ENCODE data around the gene TIGD3.

DNA sequence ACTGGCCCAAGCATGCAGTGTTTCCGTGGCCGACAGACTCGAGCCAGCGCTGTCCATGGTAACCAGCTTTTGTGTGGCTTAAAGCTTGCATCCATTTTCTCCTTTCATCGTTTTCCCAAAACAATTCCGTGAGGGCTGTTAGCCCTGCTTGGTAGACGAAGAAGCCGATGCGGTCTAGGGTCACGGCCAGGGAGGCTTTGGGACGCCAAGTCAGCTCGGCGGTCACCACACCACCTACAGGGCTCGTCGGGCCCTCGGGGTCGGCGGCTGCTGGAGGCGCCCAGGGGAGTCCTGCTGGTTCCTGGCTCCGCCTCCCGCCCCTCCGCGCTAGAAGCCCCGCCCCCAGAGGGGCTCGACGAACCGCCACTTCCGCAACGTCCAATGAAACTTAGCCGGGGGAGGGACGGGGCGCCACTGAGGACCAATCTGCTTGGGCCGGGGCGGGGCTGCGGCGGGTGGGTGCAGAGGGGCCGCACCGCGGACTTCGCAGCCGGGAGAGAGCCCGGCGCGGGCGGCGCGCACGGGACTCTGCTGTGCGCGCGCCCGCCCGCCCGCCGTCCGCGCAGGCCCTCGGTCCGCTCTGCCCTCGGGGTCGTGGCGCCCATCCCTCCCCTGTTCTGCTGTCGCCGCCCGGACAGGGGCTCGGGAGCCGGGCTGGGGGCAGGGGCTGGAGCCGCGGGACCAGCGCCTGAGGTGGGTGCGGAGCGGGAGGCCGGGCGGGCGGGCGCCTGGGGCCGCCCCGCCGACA lies at the start of gene TIGD3:
- TF ChIP-seq, protein P1, sequence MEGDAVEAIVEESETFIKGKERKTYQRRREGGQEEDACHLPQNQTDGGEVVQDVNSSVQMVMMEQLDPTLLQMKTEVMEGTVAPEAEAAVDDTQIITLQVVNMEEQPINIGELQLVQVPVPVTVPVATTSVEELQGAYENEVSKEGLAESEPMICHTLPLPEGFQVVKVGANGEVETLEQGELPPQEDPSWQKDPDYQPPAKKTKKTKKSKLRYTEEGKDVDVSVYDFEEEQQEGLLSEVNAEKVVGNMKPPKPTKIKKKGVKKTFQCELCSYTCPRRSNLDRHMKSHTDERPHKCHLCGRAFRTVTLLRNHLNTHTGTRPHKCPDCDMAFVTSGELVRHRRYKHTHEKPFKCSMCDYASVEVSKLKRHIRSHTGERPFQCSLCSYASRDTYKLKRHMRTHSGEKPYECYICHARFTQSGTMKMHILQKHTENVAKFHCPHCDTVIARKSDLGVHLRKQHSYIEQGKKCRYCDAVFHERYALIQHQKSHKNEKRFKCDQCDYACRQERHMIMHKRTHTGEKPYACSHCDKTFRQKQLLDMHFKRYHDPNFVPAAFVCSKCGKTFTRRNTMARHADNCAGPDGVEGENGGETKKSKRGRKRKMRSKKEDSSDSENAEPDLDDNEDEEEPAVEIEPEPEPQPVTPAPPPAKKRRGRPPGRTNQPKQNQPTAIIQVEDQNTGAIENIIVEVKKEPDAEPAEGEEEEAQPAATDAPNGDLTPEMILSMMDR (IDR thresholded peaks at IDR 0.05), result peak in 1 of 4 experiments; percentile 28
- TF ChIP-seq POLR2A (IDR thresholded peaks at IDR 0.05) (peak; percentile 67 to 71), POLR2AphosphoS5 (IDR thresholded peaks at IDR 0.05) (peak; percentile 14)

Measured in gastroesophageal sphincter (tissue), 3 donors.